ENCODE data around the gene NSUN6. TPM values are rescaled to one million over a fixed set of nuclear protein-coding genes. Genes with fewer than 3 reads are reported as not detected.
A peak's percentile ranks its signal among the peaks of the same experiment; 100 is the strongest.
"Not testable (repeated sequence)": the region's sequence is repeated elsewhere in the genome, so short reads cannot be mapped to it uniquely, and the experiment has no call there.

Gene NSUN6
- total RNA-seq, 1 donor from 2014 or later = 6.6 TPM

DNA sequence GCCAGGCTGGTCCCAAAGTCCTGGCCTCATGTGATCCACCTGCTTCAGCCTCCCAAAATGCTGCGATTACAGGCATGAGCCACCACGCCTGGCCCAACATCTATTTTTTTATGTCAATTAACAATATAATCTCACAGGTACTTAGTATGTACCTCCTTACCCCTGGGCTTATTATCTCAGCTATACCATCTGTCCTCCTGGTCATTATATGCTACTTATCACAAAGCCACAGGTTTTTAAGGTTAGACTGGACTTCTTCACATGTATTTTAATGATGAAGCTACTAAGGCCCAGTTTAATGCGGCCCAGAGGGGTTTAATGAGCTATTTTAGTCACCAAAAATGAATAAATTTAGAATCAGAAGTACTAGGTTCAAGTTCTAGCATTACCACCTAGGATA lies 3.4 kb downstream of the NSUN6 start:
- Histone ChIP-seq H3K36me3 (ENCODE audit: control insufficient read depth, insufficient read depth, low read length) (no peaks in the 10 kb centered on the region), H3K4me3 (ENCODE audit: low read depth, low read length) (no peak overlapping the region), H3K27me3 (ENCODE audit: control insufficient read depth, insufficient read depth, low read length) (no peaks in the 10 kb centered on the region)
- no peak for DNase-seq (ENCODE audit: low read depth)
- no peak for TF ChIP-seq CTCF (IDR thresholded peaks at IDR 0.05; ENCODE audit: insufficient read depth, low read length, poor library complexity, severe bottlenecking)

- H3K36me3 ChIP-seq (ENCODE audit: control insufficient read depth, insufficient read depth, low read length) = no peaks in the 10 kb centered on the region
- no peak for DNase-seq (ENCODE audit: low read depth)
- no peak overlapping the region for H3K4me3 ChIP-seq (ENCODE audit: low read depth, low read length)
- TF ChIP-seq CTCF (IDR thresholded peaks at IDR 0.05; ENCODE audit: insufficient read depth, low read length, poor library complexity, severe bottlenecking) = no peak
- H3K27me3 ChIP-seq (ENCODE audit: control insufficient read depth, insufficient read depth, low read length) = no peaks in the 10 kb centered on the region
These were observed 4.2 kb downstream of the NSUN6 start for GRCh38 chr10:18647151-18647550.

DNA sequence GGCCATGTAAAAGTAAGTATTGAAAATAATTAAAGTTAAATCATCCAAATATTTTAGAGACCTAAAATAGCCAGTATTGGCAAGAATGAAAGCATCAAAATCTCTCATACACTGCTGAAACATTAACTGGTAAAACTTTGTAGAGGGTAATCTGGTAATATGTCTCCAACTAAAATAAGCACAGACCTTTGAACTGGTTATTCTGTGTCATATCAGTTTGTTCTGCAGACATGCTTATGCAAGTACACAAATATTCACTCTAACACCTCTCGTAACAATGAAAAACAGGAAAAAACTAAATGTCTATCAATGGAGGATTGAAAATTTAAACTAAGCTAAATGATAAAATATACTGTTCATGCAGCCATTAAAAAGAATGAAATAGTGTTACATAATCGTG lies 11.7 kb downstream of the NSUN6 start:
- H3K4me3 ChIP-seq (ENCODE audit: low read depth, low read length); H3K36me3 ChIP-seq (ENCODE audit: control insufficient read depth, insufficient read depth, low read length); DNase-seq (ENCODE audit: low read depth); H3K27me3 ChIP-seq (ENCODE audit: control insufficient read depth, insufficient read depth, low read length): not testable (repeated sequence)

- DNase-seq (ENCODE audit: low read depth); H3K27me3 ChIP-seq (ENCODE audit: control insufficient read depth, insufficient read depth, low read length); H3K36me3 ChIP-seq (ENCODE audit: control insufficient read depth, insufficient read depth, low read length); H3K4me3 ChIP-seq (ENCODE audit: low read depth, low read length): not testable (repeated sequence)
These were observed 14.0 kb downstream of the NSUN6 start for GRCh38 chr10:18637400-18637799.

- H3K27me3 ChIP-seq (ENCODE audit: control insufficient read depth, insufficient read depth, low read length) = no peaks in the 10 kb centered on the region
- DNase-seq (ENCODE audit: low read depth) = no peak
- no peaks in the 10 kb centered on the region for H3K36me3 ChIP-seq (ENCODE audit: control insufficient read depth, insufficient read depth, low read length)
- H3K4me3 ChIP-seq (ENCODE audit: low read depth, low read length) = no peak overlapping the region
- no peak for TF ChIP-seq CTCF (IDR thresholded peaks at IDR 0.05; ENCODE audit: insufficient read depth, low read length, poor library complexity, severe bottlenecking)
These were observed 15.4 kb downstream of the NSUN6 start for GRCh38 chr10:18635995-18636394.

DNA sequence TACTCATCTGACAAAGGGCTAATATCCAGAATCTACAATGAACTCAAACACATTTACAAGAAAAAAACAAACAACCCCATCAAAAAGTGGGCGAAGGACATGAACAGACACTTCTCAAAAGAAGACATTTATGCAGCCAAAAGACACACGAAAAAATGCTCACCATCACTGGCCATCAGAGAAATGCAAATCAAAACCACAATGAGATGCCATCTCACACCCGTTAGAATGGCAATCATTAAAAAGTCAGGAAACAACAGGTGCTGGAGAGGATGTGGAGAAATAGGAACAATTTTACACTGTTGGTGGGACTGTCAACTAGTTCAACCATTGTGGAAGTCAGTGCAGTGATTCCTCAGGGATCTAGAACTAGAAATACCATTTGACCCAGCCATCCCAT lies 18.9 kb downstream of the NSUN6 start:
- not testable (repeated sequence) for H3K4me3 ChIP-seq (ENCODE audit: low read depth, low read length); H3K27me3 ChIP-seq (ENCODE audit: control insufficient read depth, insufficient read depth, low read length); DNase-seq (ENCODE audit: low read depth); H3K36me3 ChIP-seq (ENCODE audit: control insufficient read depth, insufficient read depth, low read length)

DNA sequence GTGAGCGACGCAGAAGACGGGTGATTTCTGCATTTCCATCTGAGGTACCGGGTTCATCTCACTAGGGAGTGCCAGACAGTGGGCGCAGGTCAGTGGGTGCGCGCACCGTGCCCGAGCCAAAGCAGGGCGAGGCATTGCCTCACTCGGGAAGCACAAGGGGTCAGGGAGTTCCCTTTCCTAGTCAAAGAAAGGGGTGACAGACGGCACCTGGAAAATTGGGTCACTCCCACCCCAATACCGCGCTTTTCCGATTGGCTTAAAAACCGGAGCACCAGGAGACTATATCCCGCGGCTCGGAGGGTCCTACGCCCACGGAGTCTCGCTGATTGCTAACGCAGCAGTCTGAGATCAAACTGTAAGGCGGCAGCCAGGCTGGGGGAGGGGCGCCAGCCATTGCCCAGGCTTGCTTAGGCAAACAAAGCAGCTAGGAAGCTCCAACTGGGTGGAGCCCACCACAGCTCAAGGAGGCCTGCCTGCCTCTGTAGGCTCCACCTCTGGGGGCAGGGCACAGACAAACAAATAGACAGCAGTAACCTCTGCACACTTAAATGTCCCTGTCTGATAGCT lies 23.9 kb downstream of the NSUN6 start:
- peak overlapping the region; percentile 55 for H3K4me3 ChIP-seq (ENCODE audit: low read depth, low read length)
- not testable (repeated sequence) for H3K36me3 ChIP-seq (ENCODE audit: control insufficient read depth, insufficient read depth, low read length); H3K27me3 ChIP-seq (ENCODE audit: control insufficient read depth, insufficient read depth, low read length)
- DNase-seq (ENCODE audit: low read depth) = peak; percentile 10

DNA sequence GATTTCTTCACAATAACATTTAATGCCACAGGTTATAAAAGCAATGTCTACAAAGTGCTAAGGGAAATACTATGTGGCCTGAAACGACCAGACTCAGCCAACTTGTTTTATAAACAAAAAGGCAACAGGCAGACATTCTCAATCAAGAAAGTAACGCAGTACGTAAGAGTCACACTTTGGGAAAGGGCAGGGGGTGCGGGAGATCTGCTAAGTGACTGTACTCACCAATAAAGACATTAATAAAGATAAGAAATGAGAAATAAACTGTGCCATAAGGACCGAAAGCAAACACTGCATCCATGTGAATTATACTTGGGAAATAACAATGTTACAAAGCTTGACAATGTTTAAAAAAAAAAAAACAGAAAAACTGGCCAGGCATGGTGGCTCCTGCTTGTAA lies 25.5 kb downstream of the NSUN6 start:
- H3K36me3 ChIP-seq (ENCODE audit: control insufficient read depth, insufficient read depth, low read length) = no peaks in the 10 kb centered on the region
- TF ChIP-seq CTCF (IDR thresholded peaks at IDR 0.05; ENCODE audit: insufficient read depth, low read length, poor library complexity, severe bottlenecking) = no peak
- H3K4me3 ChIP-seq (ENCODE audit: low read depth, low read length) = no peak overlapping the region
- H3K27me3 ChIP-seq (ENCODE audit: control insufficient read depth, insufficient read depth, low read length) = no peaks in the 10 kb centered on the region
- DNase-seq (ENCODE audit: low read depth) = no peak

- DNase-seq (ENCODE audit: low read depth); H3K4me3 ChIP-seq (ENCODE audit: low read depth, low read length); H3K36me3 ChIP-seq (ENCODE audit: control insufficient read depth, insufficient read depth, low read length); H3K27me3 ChIP-seq (ENCODE audit: control insufficient read depth, insufficient read depth, low read length): not testable (repeated sequence)
These were observed 27.7 kb downstream of the NSUN6 start for GRCh38 chr10:18623671-18624070.

Measured in kidney epithelial cell (primary cell).